GM10248 (cell line): ENCODE results near the gene PTPN1.

Source experiments
- CTCF ChIA-PET: fragments of 300-600 bp; sonication (Branson Sonifier 250); formaldehyde crosslinking; extraction: SDS; loops from one replicate; lab custom pipeline; 2021; ENCODE audit warnings: antibody characterized with exemption; lab: Yijun Ruan, JAX
- POLR2A ChIA-PET: fragments of 350-650 bp; sonication (Branson Sonifier 250); formaldehyde crosslinking; extraction: SDS; loops from one replicate; lab custom pipeline; 2020; ENCODE audit warnings: antibody characterized with exemption; lab: Yijun Ruan, JAX
- DNase-seq: peaks from one replicate; pipeline ENCODE4 v3.0.0; 2012; ENCODE audit errors: extremely low spot score
- CTCF ChIP-seq: IDR thresholded peaks from 2 replicates; pipeline ENCODE4 v1.5.1; 2012; ENCODE audit warnings: mild to moderate bottlenecking, low read depth; ENCODE audit errors: extremely low read depth, missing control alignments, control extremely low read depth

PTPN1 gene

DNA sequence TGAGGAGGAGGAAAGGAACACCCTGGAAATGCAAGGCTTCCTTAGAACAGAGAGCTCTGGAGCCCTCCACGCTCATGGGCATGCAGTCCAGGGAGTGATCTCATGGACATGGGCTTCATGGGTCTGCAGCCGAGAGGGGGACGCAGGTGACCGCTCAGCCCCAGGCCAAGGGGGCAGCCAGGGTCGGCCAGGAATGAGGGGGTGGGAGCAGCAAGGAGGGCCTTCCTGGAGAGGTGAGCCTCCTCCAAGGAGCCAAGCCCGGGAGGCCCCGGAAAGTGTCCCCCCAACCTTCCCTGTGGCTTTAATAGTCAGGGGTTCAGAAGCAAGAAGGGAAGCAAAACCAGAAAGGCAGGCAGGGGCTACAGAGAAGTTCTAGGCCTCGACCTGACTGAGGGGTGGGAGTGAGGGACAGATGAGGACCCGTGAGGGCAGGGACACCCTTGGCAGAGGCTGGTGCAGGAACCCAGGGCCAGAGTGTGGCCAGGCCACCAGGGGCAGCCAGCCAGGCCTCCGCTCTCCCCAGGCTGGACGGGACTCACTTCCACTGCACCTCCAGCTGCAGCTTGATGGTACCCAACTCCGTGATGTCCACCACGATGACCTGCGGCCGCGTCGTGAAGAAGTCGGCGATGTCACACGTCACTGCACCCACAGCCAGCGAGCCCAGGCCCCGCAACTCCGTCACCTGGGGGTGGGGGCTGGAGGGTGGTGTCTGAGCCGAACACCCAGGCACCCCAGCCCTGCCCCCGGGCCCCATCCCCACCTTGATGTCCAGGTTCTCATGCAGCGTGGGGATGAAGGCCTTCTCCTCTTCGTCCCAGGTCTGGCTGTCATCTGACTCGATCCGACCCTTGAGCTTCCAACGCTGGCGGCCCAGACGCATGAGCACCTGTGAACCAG lies 97.9 kb downstream of the PTPN1 start:
- no peak for TF ChIP-seq CTCF
- CTCF ChIA-PET, result no interaction called here

GRCh38 chr20:50608750-50609104 lies 98.5 kb downstream of the PTPN1 start:
- TF ChIP-seq CTCF, result no peak
- DNase-seq, result no peak
- ChIA-PET CTCF (no interaction called here), POLR2A (no interaction called here)

More for the DNA sequence above, 97.9 kb downstream of the PTPN1 start:
- no peak for DNase-seq
- POLR2A ChIA-PET, result no interaction called here

DNA sequence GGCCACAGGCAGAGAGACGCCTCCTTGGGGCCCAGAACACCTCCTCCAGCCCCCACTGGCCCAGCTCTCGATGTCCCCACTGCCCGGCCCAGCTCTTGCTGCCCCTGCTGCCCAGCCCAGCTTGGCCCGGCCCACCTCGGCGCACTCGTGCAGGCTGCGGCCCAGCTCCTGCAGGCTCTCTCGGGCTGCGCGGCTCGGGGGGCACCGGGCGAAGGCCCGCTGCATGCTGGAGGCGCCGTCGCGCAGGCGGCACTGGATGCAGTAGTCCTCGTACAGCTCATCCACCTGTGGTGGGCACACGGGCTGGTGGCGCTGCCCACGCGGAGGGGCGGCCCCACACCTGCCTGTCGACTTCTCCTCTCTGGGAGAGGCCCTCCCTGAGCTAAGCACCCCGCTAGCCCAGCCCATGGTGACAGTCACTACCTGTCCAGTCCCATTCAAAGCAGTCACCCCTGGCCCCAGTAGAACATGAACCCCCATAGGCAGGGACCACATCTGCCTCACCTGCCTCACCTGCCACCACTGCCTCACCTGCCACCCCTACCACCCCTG lies 99.3 kb downstream of the PTPN1 start:
- ChIA-PET POLR2A (no interaction called here), CTCF (no interaction called here)
- no peak for TF ChIP-seq CTCF
- DNase-seq, result no peak

- CTCF ChIA-PET, result no interaction called here
- POLR2A ChIA-PET, result no interaction called here
- TF ChIP-seq CTCF, result no peak
- no peak for DNase-seq
Observed at GRCh38 chr20:50610212-50610718, 100.1 kb downstream of the PTPN1 start.

DNA sequence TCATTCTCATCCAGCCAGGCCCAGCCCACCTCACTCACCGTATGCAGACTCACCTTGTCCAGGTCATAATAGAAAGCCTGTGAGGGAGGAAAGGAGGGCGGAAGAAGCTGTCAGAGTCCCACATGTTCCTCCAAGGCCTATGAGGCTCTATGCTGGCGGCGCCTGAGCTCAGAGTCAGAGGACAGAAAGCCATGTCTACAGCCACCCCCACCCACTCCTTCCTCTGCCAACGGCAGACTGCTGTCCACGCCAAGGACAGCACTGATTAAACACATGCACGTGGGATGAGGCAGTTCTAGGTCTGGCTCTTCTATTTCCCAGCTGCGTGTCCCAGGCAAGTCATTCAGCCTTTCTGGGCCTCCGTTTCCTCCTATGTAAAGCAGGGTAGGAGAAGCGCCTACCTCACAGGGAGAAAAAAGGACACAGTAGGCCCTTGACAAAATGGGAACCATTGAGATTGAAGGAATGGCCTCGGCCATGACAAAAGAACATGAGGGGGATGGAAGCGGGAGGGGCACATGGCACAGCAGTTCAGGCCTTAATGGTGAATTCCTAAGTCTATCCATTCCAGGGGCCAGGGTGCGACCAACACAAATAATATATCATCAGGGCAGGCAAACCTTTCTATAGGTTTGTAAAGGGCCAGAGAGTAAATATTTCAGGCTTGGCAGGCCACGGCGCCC lies 101.1 kb downstream of the PTPN1 start:
- TF ChIP-seq CTCF, result no peak
- DNase-seq, result no peak
- POLR2A ChIA-PET, result no interaction called here
- CTCF ChIA-PET, result interaction anchor here (0.6 kb wide), 1 partner anchor 146 kb away, joined by 4 read pairs; no protein-coding TSS in a partner anchor

DNA sequence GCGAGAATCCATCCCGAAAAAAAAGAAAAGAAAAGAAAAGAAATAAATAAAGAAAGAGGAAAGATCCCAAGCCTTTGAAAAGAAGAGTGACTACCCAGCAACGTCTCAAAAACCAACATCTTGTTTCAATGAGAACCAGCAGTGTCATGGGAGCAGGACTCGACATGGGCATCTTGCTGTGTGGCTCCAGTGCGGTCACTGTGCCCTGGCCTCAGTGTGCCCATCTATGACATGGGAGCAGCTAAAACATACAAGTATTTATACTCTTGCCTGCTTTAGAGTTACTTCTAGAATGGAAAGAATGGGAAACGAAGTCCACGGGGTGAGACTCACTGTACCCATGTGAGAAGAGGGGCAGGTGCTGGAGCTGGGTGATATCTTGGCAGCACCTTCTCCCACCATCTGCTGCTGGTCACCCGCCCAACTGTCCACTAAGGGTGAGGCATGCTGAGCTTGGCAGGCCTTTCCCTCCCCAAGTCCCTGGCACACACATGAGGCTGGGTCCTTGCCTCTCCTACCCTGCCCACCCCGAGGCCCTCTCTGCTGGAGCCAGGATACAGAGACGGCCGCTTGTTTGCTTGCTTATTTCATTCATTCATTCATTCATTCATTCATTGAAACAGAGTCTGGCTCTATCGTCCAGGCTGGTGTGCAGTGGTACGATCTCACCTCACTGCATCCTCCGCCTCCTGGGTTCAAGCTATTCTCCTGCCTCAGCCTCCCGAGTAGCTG lies 103.4 kb downstream of the PTPN1 start:
- TF ChIP-seq CTCF, result no peak
- ChIA-PET POLR2A (no interaction called here), CTCF (interaction anchor here (1.4 kb wide), 1 partner anchor 12 kb away, joined by 4 read pairs; no protein-coding TSS in a partner anchor)
- DNase-seq, result no peak
